Activated naive CD8-positive, alpha-beta T cell treated with anti-CD3 and anti-CD28 coated beads, Interleukin-2, amount 10 ng/mL, durations not matched to agents 7 days and 5 days (primary cell): Measurements from ENCODE around the gene PMEL. TPM values are rescaled to one million over a fixed set of nuclear protein-coding genes. Genes with fewer than 3 reads are reported as not detected.
"Not testable (repeated sequence)": the region's sequence is repeated elsewhere in the genome, so short reads cannot be mapped to it uniquely, and the experiment has no call there.

ENCODE experiments used
- ATAC-seq: fragments of 150-1000 bp; cut with Tn5 transposase; one replicate; pipeline ENCODE4 v1.10.0; 2021; ENCODE audit warnings: low read depth, moderate library complexity
- POLR2A ChIA-PET: fragments of 350-600 bp; sonication (Branson Sonifier 250); formaldehyde crosslinking; loops from one replicate; lab custom pipeline; 2021; ENCODE audit warnings: antibody characterized with exemption; lab: Charles Lee
- DNase-seq: peaks from one replicate; pipeline ENCODE4 v3.0.0; 2021
- H3K27ac Mint-ChIP-seq: one replicate; pipeline ENCODE4 v1.8.0; 2022; ENCODE audit warnings: mild to moderate bottlenecking, mixed read lengths
- H3K27me3 Mint-ChIP-seq: one replicate; pipeline ENCODE4 v1.8.0; 2022; ENCODE audit warnings: mild to moderate bottlenecking, moderate library complexity, mixed read lengths
- H3K36me3 Mint-ChIP-seq: one replicate; pipeline ENCODE4 v1.8.0; 2021; ENCODE audit warnings: mild to moderate bottlenecking, mixed read lengths
- H3K4me1 Mint-ChIP-seq: one replicate; pipeline ENCODE4 v1.8.0; 2021; ENCODE audit warnings: mixed read lengths
- H3K4me3 Mint-ChIP-seq: one replicate; pipeline ENCODE4 v1.8.0; 2022; ENCODE audit warnings: mild to moderate bottlenecking, moderate library complexity, mixed read lengths
- H3K9me3 Mint-ChIP-seq: one replicate; pipeline ENCODE4 v1.8.0; 2021; ENCODE audit warnings: mixed read lengths
- total RNA-seq, 2 experiments: library from RNA; stranded (reverse); gene quantifications; one replicate each; pipeline ENCODE4 v1.2.3, GENCODE V29; 2021

The PMEL gene
- total RNA-seq, 2 experiments from 2014 or later, result 0.42 TPM; not detected in 1

- DNase-seq (peak; percentile 55), ATAC-seq (peak; percentile 87)
- H3K27me3 Mint-ChIP-seq, result peaks cover 2% of the 10 kb centered on the region
- H3K27ac Mint-ChIP-seq, result peak within 1 kb of the TSS; percentile 56
- POLR2A ChIA-PET, result interaction anchor here (0.6 to 3.1 kb wide), 9 partner anchors 11 to 259 kb away, joined by 3 to 18 read pairs (median 14); partner anchors contain the start of genes IKZF4, PA2G4, RAB5B and ZC3H10
- peaks cover 13% of the 10 kb centered on the region for H3K36me3 Mint-ChIP-seq
- H3K4me3 Mint-ChIP-seq, result peak within 1 kb of the TSS; percentile 86
- no peaks in the 10 kb centered on the region for H3K9me3 Mint-ChIP-seq
- H3K4me1 Mint-ChIP-seq, result peaks cover 21% of the 10 kb centered on the region
Measured at GRCh38 chr12:55996715-55997534, 31.1 kb upstream of the PMEL start, which contains the start of gene SUOX. Gene SUOX (plus strand): TSS chr12:55997276. CDS start chr12:56002222, 4,946 bp downstream.

GRCh38 chr12:55996201-55996714 is 30.4 kb upstream of the PMEL start:
- POLR2A ChIA-PET, result interaction anchor here (0.6 to 3.1 kb wide), 13 partner anchors 10 to 279 kb away, joined by 3 to 18 read pairs (median 3); partner anchors contain the start of genes IKZF4, PA2G4, RAB5B and ZC3H10
- H3K36me3 Mint-ChIP-seq, result peaks cover 18% of the 10 kb centered on the region
- peak overlapping the region; percentile 56 for H3K27ac Mint-ChIP-seq
- peaks cover 2% of the 10 kb centered on the region for H3K27me3 Mint-ChIP-seq
- peaks cover 21% of the 10 kb centered on the region for H3K4me1 Mint-ChIP-seq
- peak overlapping the region; percentile 86 for H3K4me3 Mint-ChIP-seq
- no peaks in the 10 kb centered on the region for H3K9me3 Mint-ChIP-seq
- DNase-seq (no peak), ATAC-seq (peak; percentile 49)

GRCh38 chr12:55995366-55995765 is 29.5 kb upstream of the PMEL start:
- H3K9me3 Mint-ChIP-seq, result no peaks in the 10 kb centered on the region
- ATAC-seq, result no peak

GRCh38 chr12:55993230-55993853 is 27.5 kb upstream of the PMEL start:
- H3K9me3 Mint-ChIP-seq, result no peaks in the 10 kb centered on the region
- H3K27me3 Mint-ChIP-seq, result peaks cover 2% of the 10 kb centered on the region
- DNase-seq (no peak), ATAC-seq (no peak)
- POLR2A ChIA-PET, result no interaction called here
- peaks cover 15% of the 10 kb centered on the region for H3K4me1 Mint-ChIP-seq
- no peak overlapping the region for H3K27ac Mint-ChIP-seq
- no peak overlapping the region for H3K4me3 Mint-ChIP-seq
- H3K36me3 Mint-ChIP-seq, result peaks cover 34% of the 10 kb centered on the region

More at GRCh38 chr12:55995366-55995765, 29.5 kb upstream of the PMEL start:
- peaks cover 21% of the 10 kb centered on the region for H3K4me1 Mint-ChIP-seq
- H3K27me3 Mint-ChIP-seq, result peaks cover 2% of the 10 kb centered on the region
- H3K36me3 Mint-ChIP-seq, result peaks cover 27% of the 10 kb centered on the region
- no peak for DNase-seq
- no peak overlapping the region for H3K4me3 Mint-ChIP-seq
- POLR2A ChIA-PET, result interaction anchor here (0.7 to 3.1 kb wide), 5 partner anchors 22 to 278 kb away, joined by 3 to 16 read pairs (median 14); partner anchors contain the start of genes IKZF4, PA2G4, RAB5B and ZC3H10
- H3K27ac Mint-ChIP-seq, result no peak overlapping the region

- peaks cover 41% of the 10 kb centered on the region for H3K36me3 Mint-ChIP-seq
- no peak overlapping the region for H3K27ac Mint-ChIP-seq
- H3K4me1 Mint-ChIP-seq, result peaks cover 4% of the 10 kb centered on the region
- no peak for ATAC-seq
- H3K4me3 Mint-ChIP-seq, result no peak overlapping the region
- no peaks in the 10 kb centered on the region for H3K27me3 Mint-ChIP-seq
- no peaks in the 10 kb centered on the region for H3K9me3 Mint-ChIP-seq
- POLR2A ChIA-PET, result no interaction called here
- no peak for DNase-seq
Measured at GRCh38 chr12:55991110-55991509, 25.3 kb upstream of the PMEL start.

- not testable (repeated sequence) for H3K4me1 Mint-ChIP-seq, H3K9me3 Mint-ChIP-seq, H3K27ac Mint-ChIP-seq, ATAC-seq, H3K27me3 Mint-ChIP-seq, DNase-seq, H3K4me3 Mint-ChIP-seq
- POLR2A ChIA-PET, result interaction anchor here (0.5 to 0.9 kb wide), 2 partner anchors 12 to 15 kb away, joined by 3 to 4 read pairs; no protein-coding TSS in a partner anchor
- H3K36me3 Mint-ChIP-seq, result peaks cover 28% of the 10 kb centered on the region
Measured at GRCh38 chr12:55985976-55986375, 20.1 kb upstream of the PMEL start.

- Mint-ChIP-seq H3K4me3 (no peak overlapping the region), H3K9me3 (no peaks in the 10 kb centered on the region), H3K36me3 (peaks cover 23% of the 10 kb centered on the region), H3K27ac (no peak overlapping the region), H3K27me3 (no peaks in the 10 kb centered on the region), H3K4me1 (peaks cover 2% of the 10 kb centered on the region)
- ATAC-seq, result no peak
- DNase-seq, result no peak
- POLR2A ChIA-PET, result interaction anchor here (3.3 kb wide), 1 partner anchor 11 kb away, joined by 21 read pairs; the partner anchor contains the start of gene RAB5B
Measured at GRCh38 chr12:55985341-55985740, 19.5 kb upstream of the PMEL start.

GRCh38 chr12:55984861-55985260 is 19.0 kb upstream of the PMEL start:
- no peak for DNase-seq
- Mint-ChIP-seq H3K4me3 (no peak overlapping the region), H3K36me3 (peaks cover 19% of the 10 kb centered on the region), H3K4me1 (peaks cover 2% of the 10 kb centered on the region), H3K9me3 (no peaks in the 10 kb centered on the region), H3K27me3 (no peaks in the 10 kb centered on the region), H3K27ac (no peak overlapping the region)
- ATAC-seq, result no peak
- POLR2A ChIA-PET, result interaction anchor here (3.3 kb wide), 1 partner anchor 10 kb away, joined by 21 read pairs; the partner anchor contains the start of gene RAB5B

GRCh38 chr12:55983232-55983842 is 17.5 kb upstream of the PMEL start:
- POLR2A ChIA-PET, result interaction anchor here (0.6 to 3.3 kb wide), 4 partner anchors 8 to 63 kb away, joined by 3 to 21 read pairs (median 3); partner anchors contain the start of gene RAB5B

GRCh38 chr12:55982319-55982936 is 16.6 kb upstream of the PMEL start:
- Mint-ChIP-seq H3K9me3 (no peaks in the 10 kb centered on the region), H3K36me3 (peaks cover 10% of the 10 kb centered on the region), H3K27me3 (no peaks in the 10 kb centered on the region), H3K4me1 (peaks cover 8% of the 10 kb centered on the region), H3K4me3 (no peak overlapping the region), H3K27ac (no peak overlapping the region)
- no peak for DNase-seq
- POLR2A ChIA-PET, result interaction anchor here (1.1 to 3.3 kb wide), 4 partner anchors 8 to 122 kb away, joined by 3 to 21 read pairs (median 4); partner anchors contain the start of genes PA2G4 and RAB5B
- ATAC-seq, result peak; percentile 56

More at GRCh38 chr12:55983232-55983842, 17.5 kb upstream of the PMEL start:
- no peak overlapping the region for H3K4me3 Mint-ChIP-seq
- H3K27ac Mint-ChIP-seq, result no peak overlapping the region
- no peak for DNase-seq
- H3K9me3 Mint-ChIP-seq, result no peaks in the 10 kb centered on the region
- peaks cover 14% of the 10 kb centered on the region for H3K36me3 Mint-ChIP-seq
- H3K4me1 Mint-ChIP-seq, result peaks cover 7% of the 10 kb centered on the region
- no peaks in the 10 kb centered on the region for H3K27me3 Mint-ChIP-seq
- no peak for ATAC-seq

GRCh38 chr12:55981882-55982281 is 16.0 kb upstream of the PMEL start:
- not testable (repeated sequence) for H3K36me3 Mint-ChIP-seq

GRCh38 chr12:55979069-55979468 is 13.2 kb upstream of the PMEL start:
- H3K36me3 Mint-ChIP-seq, result peaks cover 8% of the 10 kb centered on the region
- H3K4me1 Mint-ChIP-seq, result peaks cover 13% of the 10 kb centered on the region
- POLR2A ChIA-PET, result no interaction called here
- H3K27ac Mint-ChIP-seq, result no peak overlapping the region
- DNase-seq (no peak), ATAC-seq (no peak)
- no peak overlapping the region for H3K4me3 Mint-ChIP-seq
- no peaks in the 10 kb centered on the region for H3K9me3 Mint-ChIP-seq
- no peaks in the 10 kb centered on the region for H3K27me3 Mint-ChIP-seq

More at GRCh38 chr12:55981882-55982281, 16.0 kb upstream of the PMEL start:
- not testable (repeated sequence) for H3K4me1 Mint-ChIP-seq, H3K27me3 Mint-ChIP-seq, H3K4me3 Mint-ChIP-seq, DNase-seq, ATAC-seq, H3K9me3 Mint-ChIP-seq, H3K27ac Mint-ChIP-seq
- POLR2A ChIA-PET, result interaction anchor here (1.1 kb wide), 3 partner anchors 14 to 123 kb away, joined by 3 to 5 read pairs (median 4); partner anchors contain the start of gene PA2G4
